HG03175 (cell line): ENCODE measurements around the gene CDK14.

Experiments used
- ATAC-seq: cut with Tn5 transposase; IDR thresholded peaks from one replicate; pipeline ENCODE4 v1.9.1; 2021; ENCODE audit warnings: mild to moderate bottlenecking, moderate library complexity; ENCODE audit not compliant: unreplicated experiment

The CDK14 gene

GRCh38 chr7:91180746-91181145 is 584.6 kb downstream of the CDK14 start:
- ATAC-seq: no peak

- no peak for ATAC-seq
Observed at GRCh38 chr7:91181949-91182348, 585.8 kb downstream of the CDK14 start.

- no peak for ATAC-seq
Observed at GRCh38 chr7:91182819-91183764, 587.0 kb downstream of the CDK14 start.

- no peak for ATAC-seq
Observed at GRCh38 chr7:91185771-91186170, 589.6 kb downstream of the CDK14 start.

- no peak for ATAC-seq
Observed at GRCh38 chr7:91187061-91187460, 590.9 kb downstream of the CDK14 start.

- ATAC-seq: no peak
Observed at GRCh38 chr7:91191771-91192170, 595.6 kb downstream of the CDK14 start.

GRCh38 chr7:91193141-91193540 is 597.0 kb downstream of the CDK14 start:
- ATAC-seq: no peak

- ATAC-seq: no peak
Observed at GRCh38 chr7:91194841-91195240, 598.7 kb downstream of the CDK14 start.

GRCh38 chr7:91196058-91196457 is 599.9 kb downstream of the CDK14 start:
- no peak for ATAC-seq

GRCh38 chr7:91198371-91198770 is 602.2 kb downstream of the CDK14 start:
- no peak for ATAC-seq

GRCh38 chr7:91199601-91200000 is 603.5 kb downstream of the CDK14 start:
- ATAC-seq: no peak

- no peak for ATAC-seq
Observed at GRCh38 chr7:91201442-91202113, 605.5 kb downstream of the CDK14 start.

- no peak for ATAC-seq
Observed at GRCh38 chr7:91206361-91206960, 610.3 kb downstream of the CDK14 start.

GRCh38 chr7:91212582-91212981 is 616.5 kb downstream of the CDK14 start:
- no peak for ATAC-seq

- ATAC-seq: no peak
Observed at GRCh38 chr7:91226411-91226810, 630.3 kb downstream of the CDK14 start.

GRCh38 chr7:91228327-91228726 is 632.2 kb downstream of the CDK14 start:
- ATAC-seq: no peak

GRCh38 chr7:91228927-91229558 is 632.9 kb downstream of the CDK14 start:
- no peak for ATAC-seq

GRCh38 chr7:91230100-91230499 is 634.0 kb downstream of the CDK14 start:
- no peak for ATAC-seq

GRCh38 chr7:91230503-91230902 is 634.4 kb downstream of the CDK14 start:
- no peak for ATAC-seq

- ATAC-seq: no peak
Observed at GRCh38 chr7:91233212-91233611, 637.1 kb downstream of the CDK14 start.

- ATAC-seq: no peak
Observed at GRCh38 chr7:91235211-91235832, 639.2 kb downstream of the CDK14 start.
